Suprapubic skin (tissue), 4 donors: ENCODE measurements around the gene ANO2. TPM values are rescaled to one million over a fixed set of nuclear protein-coding genes. Genes with fewer than 3 reads are reported as not detected.

ENCODE experiments used
- DNase-seq, 2 donors: peaks; one replicate each; pipeline ENCODE4 v3.0.0-alpha.2; 2019; ENCODE audit warnings: low spot score in 2 of 2
- H3K27ac ChIP-seq: fragments of 200-600 bp; sonication (generic); one replicate; pipeline ENCODE4 v1.5.1; 2019
- H3K27me3 ChIP-seq: fragments of 200-600 bp; sonication (generic); one replicate; pipeline ENCODE4 v1.5.1; 2019
- H3K36me3 ChIP-seq: fragments of 200-600 bp; sonication (generic); one replicate; pipeline ENCODE4 v1.5.1; 2019
- H3K4me1 ChIP-seq: fragments of 200-600 bp; sonication (generic); one replicate; pipeline ENCODE4 v1.5.1; 2019
- H3K4me3 ChIP-seq: fragments of 200-600 bp; sonication (generic); one replicate; pipeline ENCODE4 v1.5.1; 2019; ENCODE audit warnings: mild to moderate bottlenecking
- H3K9me3 ChIP-seq: fragments of 200-600 bp; sonication (generic); one replicate; pipeline ENCODE4 v1.5.1; 2019
- EP300 ChIP-seq: sonication (generic); formaldehyde crosslinking; IDR thresholded peaks from one replicate; pipeline ENCODE4 v1.6.1; 2017; ENCODE audit warnings: antibody characterized with exemption
- POLR2A ChIP-seq, 2 donors: fragments of 450-650 bp; IDR thresholded peaks; one replicate each; pipeline ENCODE4 v1.6.1; 2017; ENCODE audit warnings: antibody characterized with exemption in 2 of 2, mild to moderate bottlenecking in 2 of 2, moderate library complexity in 2 of 2
- POLR2AphosphoS5 ChIP-seq, 3 donors: sonication (generic); formaldehyde crosslinking; IDR thresholded peaks; one replicate each; pipeline ENCODE4 v1.6.1; 2017; ENCODE audit warnings: antibody characterized with exemption in 3 of 3
- WGBS: methylation state at CpG from one replicate; pipeline ENCODE4 v1.1.5; 2018; 5-methylcytosine and 5-hydroxymethylcytosine counted together
- total RNA-seq, 4 donors: library from RNA; depleted of rRNA; stranded (reverse); fragments of >200 nt; gene quantifications; one replicate each; pipeline ENCODE4 v1.1.0, GENCODE V29; 2016
- TF ChIP-seq, protein P1 (sequence below), 2 donors: fragments of 200-600 bp in 1 of 2; fragments of 450-650 bp in 1 of 2; sonication (generic) in 1 of 2; IDR thresholded peaks; one replicate each; pipeline ENCODE4 v1.5.1; 2016 to 2019; ENCODE audit warnings: antibody characterized with exemption in 2 of 2, mild to moderate bottlenecking in 1 of 2, moderate library complexity in 1 of 2

ANO2 gene
- total RNA-seq, 4 donors from 2014 or later = 1.1 to 9.7 (median 2.0) TPM

DNA sequence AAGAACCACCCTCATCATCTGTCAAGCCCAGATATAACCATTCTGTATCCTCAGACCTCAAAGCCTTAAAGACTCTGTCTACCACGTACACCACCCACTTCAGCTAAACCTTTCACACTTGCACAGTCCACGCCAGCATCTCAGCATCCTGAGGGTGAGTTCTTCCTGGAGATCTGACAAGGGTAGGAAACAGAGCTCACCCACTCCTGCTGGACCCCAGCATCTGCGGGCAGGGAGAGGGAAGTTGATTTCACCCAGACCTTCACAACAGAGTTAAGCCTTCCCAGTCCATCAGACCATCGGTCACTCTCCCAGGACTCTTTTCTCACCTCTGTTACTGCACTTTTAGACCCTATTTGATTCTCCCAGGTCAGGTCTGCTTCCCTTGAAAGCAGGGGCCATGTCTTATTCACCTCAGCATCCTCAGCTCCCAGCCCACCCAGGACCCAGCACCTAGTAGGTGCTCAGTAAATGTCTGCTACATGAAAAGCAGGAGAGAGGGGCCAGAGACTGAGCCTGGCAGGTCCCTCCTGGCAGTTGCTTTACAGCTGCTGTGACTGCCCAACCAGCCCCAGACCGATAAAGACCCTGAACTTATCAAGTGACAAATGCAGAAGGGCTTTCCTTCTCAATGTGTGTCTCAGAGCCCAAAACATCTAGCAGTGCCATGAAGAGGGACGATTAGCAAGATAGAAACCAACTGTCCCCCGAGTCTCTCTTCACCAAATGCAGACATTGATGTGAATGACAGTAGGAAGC lies 34.1 kb downstream of the ANO2 start:
- WGBS = 86% methylated on average over 7 of the region's 7 CpGs
- Histone ChIP-seq H3K4me3 (no peak overlapping the region), H3K27me3 (peaks cover 18% of the 10 kb centered on the region), H3K27ac (no peak overlapping the region), H3K9me3 (no peaks in the 10 kb centered on the region), H3K36me3 (no peaks in the 10 kb centered on the region), H3K4me1 (no peaks in the 10 kb centered on the region)
- no peak for TF ChIP-seq POLR2AphosphoS5 (IDR thresholded peaks at IDR 0.05)
- TF ChIP-seq POLR2A (IDR thresholded peaks at IDR 0.05) = no peak
- TF ChIP-seq, protein P1, sequence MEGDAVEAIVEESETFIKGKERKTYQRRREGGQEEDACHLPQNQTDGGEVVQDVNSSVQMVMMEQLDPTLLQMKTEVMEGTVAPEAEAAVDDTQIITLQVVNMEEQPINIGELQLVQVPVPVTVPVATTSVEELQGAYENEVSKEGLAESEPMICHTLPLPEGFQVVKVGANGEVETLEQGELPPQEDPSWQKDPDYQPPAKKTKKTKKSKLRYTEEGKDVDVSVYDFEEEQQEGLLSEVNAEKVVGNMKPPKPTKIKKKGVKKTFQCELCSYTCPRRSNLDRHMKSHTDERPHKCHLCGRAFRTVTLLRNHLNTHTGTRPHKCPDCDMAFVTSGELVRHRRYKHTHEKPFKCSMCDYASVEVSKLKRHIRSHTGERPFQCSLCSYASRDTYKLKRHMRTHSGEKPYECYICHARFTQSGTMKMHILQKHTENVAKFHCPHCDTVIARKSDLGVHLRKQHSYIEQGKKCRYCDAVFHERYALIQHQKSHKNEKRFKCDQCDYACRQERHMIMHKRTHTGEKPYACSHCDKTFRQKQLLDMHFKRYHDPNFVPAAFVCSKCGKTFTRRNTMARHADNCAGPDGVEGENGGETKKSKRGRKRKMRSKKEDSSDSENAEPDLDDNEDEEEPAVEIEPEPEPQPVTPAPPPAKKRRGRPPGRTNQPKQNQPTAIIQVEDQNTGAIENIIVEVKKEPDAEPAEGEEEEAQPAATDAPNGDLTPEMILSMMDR (IDR thresholded peaks at IDR 0.05) = no peak
- TF ChIP-seq EP300 = no peak
- DNase-seq = no peak

DNA sequence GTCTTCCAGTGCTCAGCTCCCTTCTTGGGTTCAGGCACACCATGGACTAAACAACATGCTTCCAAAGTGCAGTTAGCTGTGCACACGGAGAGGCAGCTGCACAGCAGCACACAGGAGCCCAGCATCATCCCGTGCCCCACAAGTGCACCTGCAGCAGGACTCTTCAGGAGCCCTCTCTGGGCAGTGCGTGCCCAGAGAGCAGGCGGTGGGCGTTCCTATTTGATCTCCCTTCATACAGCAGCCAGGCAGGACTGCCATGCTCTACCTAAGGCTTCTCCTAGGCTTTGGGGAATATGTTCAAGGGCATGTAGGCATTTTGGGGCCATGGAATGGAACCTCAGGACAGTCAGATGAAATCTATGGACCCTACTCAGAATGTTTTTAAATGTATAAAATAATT lies 35.5 kb downstream of the ANO2 start:
- DNase-seq = no peak
- 90% methylated on average over 4 of the region's 5 CpGs for WGBS
- H3K36me3 ChIP-seq = no peaks in the 10 kb centered on the region
- no peak overlapping the region for H3K4me3 ChIP-seq
- no peaks in the 10 kb centered on the region for H3K4me1 ChIP-seq
- H3K9me3 ChIP-seq = no peaks in the 10 kb centered on the region
- no peak overlapping the region for H3K27ac ChIP-seq
- H3K27me3 ChIP-seq = peaks cover 21% of the 10 kb centered on the region
- no peak for TF ChIP-seq POLR2AphosphoS5 (IDR thresholded peaks at IDR 0.05)
- TF ChIP-seq POLR2A (IDR thresholded peaks at IDR 0.05) = no peak
- TF ChIP-seq, protein P1 (IDR thresholded peaks at IDR 0.05) = no peak
- TF ChIP-seq EP300 = no peak

DNA sequence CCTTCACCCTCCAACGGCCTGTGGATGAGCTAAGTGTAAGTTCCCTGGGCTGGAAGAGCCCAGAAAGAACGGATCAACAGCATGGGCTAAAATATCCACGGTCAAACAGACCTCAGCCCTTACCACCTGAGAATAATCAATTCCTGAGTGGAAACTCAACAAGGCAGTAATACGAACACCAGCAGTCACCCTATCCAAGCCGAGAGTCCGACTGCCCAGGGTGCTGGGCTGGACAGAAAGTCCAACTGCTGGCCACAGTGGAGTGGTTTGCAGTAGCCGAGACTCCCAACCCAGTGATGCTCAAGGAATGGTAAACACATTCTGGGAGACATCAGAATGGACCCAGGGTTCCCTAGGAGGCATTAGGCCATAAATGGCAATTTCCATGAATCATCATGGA lies 36.8 kb downstream of the ANO2 start:
- no peaks in the 10 kb centered on the region for H3K36me3 ChIP-seq
- no peak overlapping the region for H3K4me3 ChIP-seq
- peaks cover 21% of the 10 kb centered on the region for H3K27me3 ChIP-seq
- 94% methylated on average over 4 of the region's 7 CpGs for WGBS
- no peak overlapping the region for H3K27ac ChIP-seq
- TF ChIP-seq POLR2A (IDR thresholded peaks at IDR 0.05) = no peak
- TF ChIP-seq POLR2AphosphoS5 (IDR thresholded peaks at IDR 0.05) = no peak
- TF ChIP-seq, protein P1 (IDR thresholded peaks at IDR 0.05) = no peak
- no peak for TF ChIP-seq EP300
- no peak for DNase-seq
- no peaks in the 10 kb centered on the region for H3K9me3 ChIP-seq
- no peaks in the 10 kb centered on the region for H3K4me1 ChIP-seq

DNA sequence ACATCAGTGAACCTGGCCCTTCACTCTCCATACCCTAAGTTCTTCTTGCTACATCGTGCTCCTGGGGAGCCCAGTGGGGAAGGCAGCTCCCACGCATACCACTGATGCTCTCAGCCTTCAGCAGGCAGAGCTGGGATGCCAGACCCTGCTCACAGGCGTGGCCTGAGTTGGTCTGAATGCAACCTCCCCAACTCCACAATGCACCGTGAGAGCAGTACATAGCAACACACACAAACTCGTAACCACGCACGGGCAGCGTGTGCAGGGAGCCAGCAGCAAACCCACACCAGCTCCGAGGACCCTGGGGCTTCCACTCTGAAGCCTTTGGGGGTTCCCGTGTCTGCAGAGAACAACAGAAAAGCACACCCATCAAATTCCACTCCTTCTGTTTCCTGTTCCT lies 37.3 kb downstream of the ANO2 start:
- no peak overlapping the region for H3K27ac ChIP-seq
- DNase-seq = no peak

DNA sequence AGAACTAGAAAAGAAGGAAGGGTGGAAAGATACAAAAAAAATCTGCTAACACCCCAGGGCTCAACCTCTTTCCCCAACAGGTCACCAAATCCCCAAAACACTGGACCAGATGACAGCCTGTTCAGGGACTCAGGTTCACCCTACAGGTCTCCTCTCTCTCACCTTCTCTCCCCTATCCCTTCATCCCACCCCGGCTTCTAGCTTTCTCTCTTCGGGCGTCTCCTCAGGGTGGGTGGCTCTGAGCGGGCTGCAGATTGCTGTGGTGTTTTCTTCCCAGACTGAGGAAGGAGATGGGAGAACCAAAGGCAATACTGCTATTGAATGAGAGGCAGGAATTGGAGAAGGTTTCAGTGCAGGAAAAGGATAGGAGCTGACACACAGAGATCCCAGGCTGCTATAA lies 39.3 kb downstream of the ANO2 start:
- 94% methylated on average over 4 of the region's 4 CpGs for WGBS
- no peak overlapping the region for H3K4me3 ChIP-seq
- no peak overlapping the region for H3K27ac ChIP-seq
- H3K9me3 ChIP-seq = no peaks in the 10 kb centered on the region
- no peak for DNase-seq
- no peak for TF ChIP-seq POLR2A (IDR thresholded peaks at IDR 0.05)
- peaks cover 16% of the 10 kb centered on the region for H3K27me3 ChIP-seq
- H3K4me1 ChIP-seq = no peaks in the 10 kb centered on the region
- no peaks in the 10 kb centered on the region for H3K36me3 ChIP-seq

More for the DNA sequence above, 37.3 kb downstream of the ANO2 start:
- no peaks in the 10 kb centered on the region for H3K9me3 ChIP-seq
- no peak overlapping the region for H3K4me3 ChIP-seq
- peaks cover 20% of the 10 kb centered on the region for H3K27me3 ChIP-seq
- H3K4me1 ChIP-seq = no peaks in the 10 kb centered on the region
- TF ChIP-seq POLR2AphosphoS5 (IDR thresholded peaks at IDR 0.05) (no peak), EP300 (no peak), POLR2A (IDR thresholded peaks at IDR 0.05) (no peak)
- TF ChIP-seq, protein P1 (IDR thresholded peaks at IDR 0.05) = no peak
- no peaks in the 10 kb centered on the region for H3K36me3 ChIP-seq
- 71% methylated on average over 9 of the region's 10 CpGs for WGBS
